ENCODE data around the gene ARHGAP15.

DNA sequence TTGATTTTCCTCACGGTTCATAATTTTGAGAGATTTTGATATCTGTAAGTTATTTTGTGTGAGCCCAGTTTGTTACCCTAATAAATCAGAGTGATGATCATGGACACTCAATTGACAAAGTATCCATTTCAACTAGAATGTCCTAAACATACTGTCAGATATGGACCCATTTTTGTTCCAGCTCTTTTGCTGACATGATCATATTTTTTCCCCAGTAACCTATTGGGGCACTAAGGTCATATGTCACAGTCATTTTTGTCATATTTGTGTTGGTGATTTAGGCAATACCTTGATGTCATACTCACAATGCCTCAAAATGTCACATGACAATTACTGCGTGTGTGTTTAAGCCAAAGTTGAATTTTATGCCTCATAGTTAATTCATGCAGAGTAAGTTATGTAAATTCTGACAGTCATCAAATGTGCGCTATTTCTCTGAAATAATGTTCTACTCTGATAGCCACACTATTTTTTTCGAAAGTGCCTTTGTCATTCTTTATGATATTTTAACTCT, 218.7 kb downstream of the ARHGAP15 start:
- TF ChIP-seq, protein P1, sequence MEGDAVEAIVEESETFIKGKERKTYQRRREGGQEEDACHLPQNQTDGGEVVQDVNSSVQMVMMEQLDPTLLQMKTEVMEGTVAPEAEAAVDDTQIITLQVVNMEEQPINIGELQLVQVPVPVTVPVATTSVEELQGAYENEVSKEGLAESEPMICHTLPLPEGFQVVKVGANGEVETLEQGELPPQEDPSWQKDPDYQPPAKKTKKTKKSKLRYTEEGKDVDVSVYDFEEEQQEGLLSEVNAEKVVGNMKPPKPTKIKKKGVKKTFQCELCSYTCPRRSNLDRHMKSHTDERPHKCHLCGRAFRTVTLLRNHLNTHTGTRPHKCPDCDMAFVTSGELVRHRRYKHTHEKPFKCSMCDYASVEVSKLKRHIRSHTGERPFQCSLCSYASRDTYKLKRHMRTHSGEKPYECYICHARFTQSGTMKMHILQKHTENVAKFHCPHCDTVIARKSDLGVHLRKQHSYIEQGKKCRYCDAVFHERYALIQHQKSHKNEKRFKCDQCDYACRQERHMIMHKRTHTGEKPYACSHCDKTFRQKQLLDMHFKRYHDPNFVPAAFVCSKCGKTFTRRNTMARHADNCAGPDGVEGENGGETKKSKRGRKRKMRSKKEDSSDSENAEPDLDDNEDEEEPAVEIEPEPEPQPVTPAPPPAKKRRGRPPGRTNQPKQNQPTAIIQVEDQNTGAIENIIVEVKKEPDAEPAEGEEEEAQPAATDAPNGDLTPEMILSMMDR (IDR thresholded peaks at IDR 0.05), result no peak
- TF ChIP-seq POLR2A (IDR thresholded peaks at IDR 0.05), result no peak

All from adrenal gland (tissue), 5 donors.